ENCODE measurements around the gene VRTN. TPM values are rescaled to one million over a fixed set of nuclear protein-coding genes. Genes with fewer than 3 reads are reported as not detected.

Gene VRTN
- total and polyA plus RNA-seq, 2 of the 8 experiments (the other 6 are each of a cell fraction or from before 2014, with no cell fraction given): 133 to 148 TPM

GRCh38 chr14:74333909-74334308 is 14.4 kb upstream of the VRTN start (continued):
- TF ChIP-seq TAF1 (IDR thresholded peaks at IDR 0.05; ENCODE audit: low read depth, low read length) (no peak), SP2 (IDR thresholded peaks at IDR 0.05; ENCODE audit: low read length) (no peak), SP4 (IDR thresholded peaks at IDR 0.05; ENCODE audit: low read length) (no peak)
